ENCODE results near the gene TRIM56.

GRCh38 chr7:101106386-101106785 lies 21.1 kb downstream of the TRIM56 start:
- no peak for TF ChIP-seq POLR2AphosphoS5 (IDR thresholded peaks at IDR 0.05; ENCODE audit: borderline replicate concordance, low read depth, low read length)
- TF ChIP-seq EZH2 (IDR thresholded peaks at IDR 0.05): no peak
- no peak for TF ChIP-seq FOXP2 (optimal IDR thresholded peaks at IDR 0.05; ENCODE audit: control extremely low read depth, extremely low read length, insufficient read depth)
